Suprapubic skin (tissue), 4 donors: ENCODE data around the gene MICU1. TPM values are rescaled to one million over a fixed set of nuclear protein-coding genes. Genes with fewer than 3 reads are reported as not detected.
A peak's percentile ranks its signal among the peaks of the same experiment; 100 is the strongest.
"Not testable (repeated sequence)": the region's sequence is repeated elsewhere in the genome, so short reads cannot be mapped to it uniquely, and the experiment has no call there.

Experiments used
- DNase-seq, 2 donors: peaks; one replicate each; pipeline ENCODE4 v3.0.0-alpha.2; 2019; ENCODE audit warnings: low spot score in 2 of 2
- H3K27ac ChIP-seq: fragments of 200-600 bp; sonication (generic); one replicate; pipeline ENCODE4 v1.5.1; 2019
- H3K27me3 ChIP-seq: fragments of 200-600 bp; sonication (generic); one replicate; pipeline ENCODE4 v1.5.1; 2019
- H3K36me3 ChIP-seq: fragments of 200-600 bp; sonication (generic); one replicate; pipeline ENCODE4 v1.5.1; 2019
- H3K4me1 ChIP-seq: fragments of 200-600 bp; sonication (generic); one replicate; pipeline ENCODE4 v1.5.1; 2019
- H3K4me3 ChIP-seq: fragments of 200-600 bp; sonication (generic); one replicate; pipeline ENCODE4 v1.5.1; 2019; ENCODE audit warnings: mild to moderate bottlenecking
- H3K9me3 ChIP-seq: fragments of 200-600 bp; sonication (generic); one replicate; pipeline ENCODE4 v1.5.1; 2019
- EP300 ChIP-seq: sonication (generic); formaldehyde crosslinking; IDR thresholded peaks from one replicate; pipeline ENCODE4 v1.6.1; 2017; ENCODE audit warnings: antibody characterized with exemption
- POLR2A ChIP-seq, 2 donors: fragments of 450-650 bp; IDR thresholded peaks; one replicate each; pipeline ENCODE4 v1.6.1; 2017; ENCODE audit warnings: antibody characterized with exemption in 2 of 2, mild to moderate bottlenecking in 2 of 2, moderate library complexity in 2 of 2
- POLR2AphosphoS5 ChIP-seq, 3 donors: sonication (generic); formaldehyde crosslinking; IDR thresholded peaks; one replicate each; pipeline ENCODE4 v1.6.1; 2017; ENCODE audit warnings: antibody characterized with exemption in 3 of 3
- WGBS: methylation state at CpG from one replicate; pipeline ENCODE4 v1.1.5; 2018; 5-methylcytosine and 5-hydroxymethylcytosine counted together
- total RNA-seq, 4 donors: library from RNA; depleted of rRNA; stranded (reverse); fragments of >200 nt; gene quantifications; one replicate each; pipeline ENCODE4 v1.1.0, GENCODE V29; 2016
- TF ChIP-seq, protein P1 (sequence below), 2 donors: fragments of 200-600 bp in 1 of 2; fragments of 450-650 bp in 1 of 2; sonication (generic) in 1 of 2; IDR thresholded peaks; one replicate each; pipeline ENCODE4 v1.5.1; 2016 to 2019; ENCODE audit warnings: antibody characterized with exemption in 2 of 2, mild to moderate bottlenecking in 1 of 2, moderate library complexity in 1 of 2

Gene MICU1
- total RNA-seq, 4 donors from 2014 or later = 34.1 to 37.6 (median 35.6) TPM

DNA sequence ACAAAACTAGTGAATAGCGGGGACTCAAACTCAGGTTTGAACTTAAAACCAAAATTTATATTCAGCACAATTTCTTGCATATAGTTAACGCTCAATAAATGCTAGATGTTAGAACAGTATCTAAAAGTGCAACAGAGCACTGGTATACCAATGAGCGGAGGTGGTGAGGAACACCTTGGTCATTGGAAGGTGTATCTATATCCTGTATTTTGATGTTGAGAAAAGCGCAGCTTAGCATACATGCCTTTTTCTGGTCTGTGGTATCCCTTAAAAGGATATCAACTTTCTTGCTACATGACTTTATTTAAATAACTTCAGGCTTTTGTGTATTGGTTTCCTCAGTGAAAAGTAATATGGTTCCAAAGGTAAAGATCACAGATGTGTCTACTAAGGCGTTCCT is 237.8 kb downstream of the MICU1 start:
- TF ChIP-seq, protein P1, sequence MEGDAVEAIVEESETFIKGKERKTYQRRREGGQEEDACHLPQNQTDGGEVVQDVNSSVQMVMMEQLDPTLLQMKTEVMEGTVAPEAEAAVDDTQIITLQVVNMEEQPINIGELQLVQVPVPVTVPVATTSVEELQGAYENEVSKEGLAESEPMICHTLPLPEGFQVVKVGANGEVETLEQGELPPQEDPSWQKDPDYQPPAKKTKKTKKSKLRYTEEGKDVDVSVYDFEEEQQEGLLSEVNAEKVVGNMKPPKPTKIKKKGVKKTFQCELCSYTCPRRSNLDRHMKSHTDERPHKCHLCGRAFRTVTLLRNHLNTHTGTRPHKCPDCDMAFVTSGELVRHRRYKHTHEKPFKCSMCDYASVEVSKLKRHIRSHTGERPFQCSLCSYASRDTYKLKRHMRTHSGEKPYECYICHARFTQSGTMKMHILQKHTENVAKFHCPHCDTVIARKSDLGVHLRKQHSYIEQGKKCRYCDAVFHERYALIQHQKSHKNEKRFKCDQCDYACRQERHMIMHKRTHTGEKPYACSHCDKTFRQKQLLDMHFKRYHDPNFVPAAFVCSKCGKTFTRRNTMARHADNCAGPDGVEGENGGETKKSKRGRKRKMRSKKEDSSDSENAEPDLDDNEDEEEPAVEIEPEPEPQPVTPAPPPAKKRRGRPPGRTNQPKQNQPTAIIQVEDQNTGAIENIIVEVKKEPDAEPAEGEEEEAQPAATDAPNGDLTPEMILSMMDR (IDR thresholded peaks at IDR 0.05) = no peak
- TF ChIP-seq EP300 = no peak
- TF ChIP-seq POLR2A (IDR thresholded peaks at IDR 0.05) = no peak
- TF ChIP-seq POLR2AphosphoS5 (IDR thresholded peaks at IDR 0.05) = no peak
- Histone ChIP-seq H3K27ac (no peak overlapping the region), H3K9me3 (no peaks in the 10 kb centered on the region), H3K27me3 (no peaks in the 10 kb centered on the region), H3K4me3 (no peak overlapping the region), H3K36me3 (no peaks in the 10 kb centered on the region), H3K4me1 (peaks cover 5% of the 10 kb centered on the region)
- DNase-seq = no peak
- WGBS = 95% methylated on average over 5 of the region's 5 CpGs

DNA sequence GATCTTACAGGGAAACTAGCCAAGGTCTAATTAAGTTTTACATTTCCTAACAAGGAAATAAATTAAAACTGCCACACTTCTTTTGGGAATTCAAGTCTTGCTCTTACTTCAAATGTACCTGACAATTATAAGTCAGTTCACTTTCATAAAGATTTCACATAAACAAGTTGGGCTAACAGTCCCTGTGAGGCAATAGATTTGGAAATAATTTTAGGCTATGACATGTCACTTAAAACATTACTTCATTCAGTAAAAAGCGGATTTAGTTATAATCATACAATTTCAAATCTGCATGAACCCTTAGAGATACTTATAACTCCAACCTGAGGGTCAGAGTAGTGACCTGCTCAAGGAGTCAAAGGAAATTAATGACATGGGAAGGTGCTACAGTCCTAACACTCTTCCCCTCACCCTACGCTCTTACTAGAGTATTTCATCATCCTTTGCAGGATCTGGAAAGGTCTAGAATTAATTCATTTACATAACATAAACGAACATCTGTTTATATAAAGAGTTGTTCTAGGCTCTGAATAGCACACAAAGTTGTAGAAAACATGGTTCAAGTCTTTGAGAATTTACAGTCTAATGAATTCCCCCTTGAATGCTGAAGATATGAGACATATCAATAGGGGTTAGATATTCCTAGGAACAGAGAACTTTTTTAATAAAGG is 238.8 kb downstream of the MICU1 start:
- Histone ChIP-seq H3K36me3 (no peaks in the 10 kb centered on the region), H3K27ac (no peak overlapping the region), H3K9me3 (no peaks in the 10 kb centered on the region), H3K4me3 (no peak overlapping the region), H3K27me3 (no peaks in the 10 kb centered on the region), H3K4me1 (peaks cover 5% of the 10 kb centered on the region)
- no peak for TF ChIP-seq POLR2A (IDR thresholded peaks at IDR 0.05)
- TF ChIP-seq POLR2AphosphoS5 (IDR thresholded peaks at IDR 0.05) = no peak
- no peak for TF ChIP-seq EP300
- TF ChIP-seq, protein P1 (IDR thresholded peaks at IDR 0.05) = no peak
- no peak for DNase-seq
- WGBS = 80% methylated on average over 3 of the region's 3 CpGs

DNA sequence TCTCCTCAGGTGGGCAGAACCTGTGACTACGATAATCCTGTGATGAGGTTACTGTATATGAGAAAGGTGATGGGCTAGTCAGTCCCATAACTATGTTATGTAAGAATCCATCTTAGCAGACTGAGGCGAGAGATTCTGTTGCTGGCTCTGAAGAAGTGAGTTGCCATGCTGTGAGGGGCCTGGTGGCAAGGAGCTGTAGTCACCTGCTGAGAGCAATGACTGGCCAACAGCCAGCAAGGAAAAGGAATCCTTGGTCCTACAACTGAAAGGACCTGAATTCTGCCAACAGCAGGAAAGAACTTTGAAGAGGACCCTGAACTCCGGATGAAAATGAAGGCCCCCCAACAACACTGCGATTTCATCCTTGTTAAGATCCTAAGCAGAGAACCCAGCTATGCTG is 240.2 kb downstream of the MICU1 start:
- H3K4me3 ChIP-seq = no peak overlapping the region
- no peaks in the 10 kb centered on the region for H3K9me3 ChIP-seq
- no peaks in the 10 kb centered on the region for H3K36me3 ChIP-seq
- TF ChIP-seq POLR2AphosphoS5 (IDR thresholded peaks at IDR 0.05) (no peak), EP300 (no peak), POLR2A (IDR thresholded peaks at IDR 0.05) (no peak)
- TF ChIP-seq, protein P1 (IDR thresholded peaks at IDR 0.05) = no peak
- no peak for DNase-seq
- H3K4me1 ChIP-seq = peaks cover 5% of the 10 kb centered on the region
- WGBS = 93% methylated on average over 4 of the region's 4 CpGs
- no peak overlapping the region for H3K27ac ChIP-seq
- no peaks in the 10 kb centered on the region for H3K27me3 ChIP-seq

DNA sequence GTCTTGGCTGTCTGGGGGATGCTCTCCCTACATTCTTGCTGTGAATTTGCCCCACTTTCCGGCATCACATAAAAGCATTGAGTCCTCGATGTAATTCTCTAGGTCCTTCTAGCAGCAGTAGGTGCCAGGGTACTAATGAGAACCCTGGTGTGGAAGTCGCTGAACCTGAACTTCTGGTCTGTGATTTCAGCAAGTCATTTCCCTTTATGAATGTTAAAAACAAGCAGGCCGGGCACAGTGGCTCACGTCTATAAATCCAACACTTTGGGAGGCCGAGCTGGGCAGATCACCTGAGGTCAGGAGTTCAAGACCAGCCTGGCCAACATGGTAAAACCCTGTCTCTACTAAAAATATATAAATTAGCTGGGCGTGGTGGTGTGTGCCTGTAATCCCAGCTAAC is 240.9 kb downstream of the MICU1 start:
- not testable (repeated sequence) for H3K36me3 ChIP-seq, H3K27me3 ChIP-seq, H3K4me1 ChIP-seq, H3K4me3 ChIP-seq, DNase-seq, H3K9me3 ChIP-seq
- H3K27ac ChIP-seq = peak overlapping the region; percentile 1
- 49% methylated on average over 7 of the region's 7 CpGs for WGBS

DNA sequence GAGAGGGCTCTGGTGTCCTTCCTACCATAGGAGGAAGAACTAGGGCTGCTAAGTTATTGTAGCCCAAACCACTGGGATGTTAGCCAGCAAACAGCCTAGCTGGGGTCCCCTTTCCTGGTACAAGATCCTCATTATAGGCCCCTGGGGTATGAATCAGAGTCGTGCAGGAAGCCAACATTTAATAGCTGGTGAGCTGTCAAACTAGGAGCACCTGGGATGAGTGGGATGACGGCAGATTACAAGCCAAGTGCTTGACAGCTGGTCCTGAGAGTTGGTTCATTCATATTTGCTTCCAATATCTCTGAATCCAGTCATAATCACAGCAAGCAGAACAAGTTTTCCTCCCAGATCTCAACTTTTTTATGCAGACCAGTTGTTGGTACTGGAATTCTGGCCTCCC is 246.1 kb downstream of the MICU1 start:
- Histone ChIP-seq H3K9me3 (no peaks in the 10 kb centered on the region), H3K27ac (no peak overlapping the region), H3K4me3 (no peak overlapping the region), H3K4me1 (peaks cover 5% of the 10 kb centered on the region), H3K27me3 (no peaks in the 10 kb centered on the region), H3K36me3 (peaks cover 9% of the 10 kb centered on the region)
- 51% methylated on average over 2 of the region's 2 CpGs for WGBS
- no peak for TF ChIP-seq EP300
- no peak for TF ChIP-seq POLR2AphosphoS5 (IDR thresholded peaks at IDR 0.05)
- no peak for TF ChIP-seq POLR2A (IDR thresholded peaks at IDR 0.05)
- TF ChIP-seq, protein P1 (IDR thresholded peaks at IDR 0.05) = no peak
- DNase-seq = no peak

DNA sequence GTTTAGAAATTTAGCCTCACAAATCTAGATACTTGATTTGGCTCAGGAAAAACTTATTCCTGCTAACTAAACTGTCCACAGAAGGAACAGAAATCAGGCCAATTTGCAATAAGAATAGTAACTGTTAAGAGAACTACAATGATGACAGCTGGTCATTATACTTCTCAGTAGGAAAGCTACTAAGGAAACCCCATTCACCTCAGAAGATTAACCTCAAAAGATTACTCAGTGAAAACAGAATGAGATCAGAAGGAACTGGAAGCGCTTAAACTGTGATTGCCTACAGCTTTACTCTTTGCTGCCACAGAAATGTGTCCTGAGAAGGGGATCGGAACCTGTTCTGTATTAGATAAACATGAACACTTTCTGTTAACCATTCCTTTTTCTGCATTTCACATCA is 246.8 kb downstream of the MICU1 start:
- H3K9me3 ChIP-seq = no peaks in the 10 kb centered on the region
- no peaks in the 10 kb centered on the region for H3K27me3 ChIP-seq
- WGBS = 87% methylated on average over 2 of the region's 2 CpGs
- H3K4me1 ChIP-seq = no peaks in the 10 kb centered on the region
- H3K27ac ChIP-seq = no peak overlapping the region
- H3K4me3 ChIP-seq = no peak overlapping the region
- DNase-seq = no peak
- TF ChIP-seq EP300 (no peak), POLR2A (IDR thresholded peaks at IDR 0.05) (no peak), POLR2AphosphoS5 (IDR thresholded peaks at IDR 0.05) (no peak)
- TF ChIP-seq, protein P1 (IDR thresholded peaks at IDR 0.05) = no peak
- H3K36me3 ChIP-seq = peaks cover 11% of the 10 kb centered on the region
